ENCODE measurements around the gene DEPDC1. TPM values are rescaled to one million over a fixed set of nuclear protein-coding genes. Genes with fewer than 3 reads are reported as not detected.

The DEPDC1 gene
- total and polyA plus RNA-seq, 9 donors, result 0.11 to 0.59 (median 0.25) TPM; not detected in 2

- no peak for TF ChIP-seq EP300 (IDR thresholded peaks at IDR 0.05)
- TF ChIP-seq POLR2A (IDR thresholded peaks at IDR 0.05), result no peak
- no peak for TF ChIP-seq CTCF (IDR thresholded peaks at IDR 0.05)
- H3K27me3 ChIP-seq, result no peaks in the 10 kb centered on the region
- intact Hi-C loops (cut with DNase I), result no loop called here
- no peaks in the 10 kb centered on the region for H3K36me3 ChIP-seq
- H3K4me3 ChIP-seq, result no peak overlapping the region
- H3K9me3 ChIP-seq, result no peaks in the 10 kb centered on the region
- 83 to 95% (median 83%) methylated on average over 2 of the region's 2 CpGs for WGBS, 3 donors
- DNase-seq, result no peak
- H3K27ac ChIP-seq, result no peak overlapping the region
- no peaks in the 10 kb centered on the region for H3K4me1 ChIP-seq (ENCODE audit: insufficient read depth)
Observed at GRCh38 chr1:68454534-68454933, 42.3 kb downstream of the DEPDC1 start.

- Histone ChIP-seq H3K4me1 (ENCODE audit: insufficient read depth) (no peaks in the 10 kb centered on the region), H3K27me3 (no peaks in the 10 kb centered on the region), H3K27ac (no peak overlapping the region), H3K36me3 (no peaks in the 10 kb centered on the region), H3K9me3 (no peaks in the 10 kb centered on the region), H3K4me3 (no peak overlapping the region)
- 91 to 92% (median 92%) methylated on average over 8 of the region's 8 CpGs for WGBS, 3 donors
- intact Hi-C loops (cut with DNase I), result no loop called here
- no peak for TF ChIP-seq POLR2A (IDR thresholded peaks at IDR 0.05)
- TF ChIP-seq EP300 (IDR thresholded peaks at IDR 0.05), result no peak
- TF ChIP-seq CTCF (IDR thresholded peaks at IDR 0.05), result no peak
- DNase-seq, result no peak
Observed at GRCh38 chr1:68453060-68453670, 43.7 kb downstream of the DEPDC1 start.

- Histone ChIP-seq H3K27ac (no peak within 1 kb of the TSS), H3K4me3 (no peak within 1 kb of the TSS), H3K4me1 (ENCODE audit: insufficient read depth) (no peaks in the 10 kb centered on the region), H3K36me3 (no peaks in the 10 kb centered on the region), H3K9me3 (no peaks in the 10 kb centered on the region), H3K27me3 (no peaks in the 10 kb centered on the region)
- TF ChIP-seq EP300 (IDR thresholded peaks at IDR 0.05) (no peak), POLR2A (IDR thresholded peaks at IDR 0.05) (no peak), CTCF (IDR thresholded peaks at IDR 0.05) (no peak)
- DNase-seq, result no peak
- intact Hi-C loops (cut with DNase I), result no loop called here
- 3 to 16% (median 8%) methylated on average over 1 of the region's 1 CpG for WGBS, 3 donors
Observed at GRCh38 chr1:68449901-68450300, 47.0 kb downstream of the DEPDC1 start, which contains the start of gene RPE65. Gene RPE65, minus strand, starts transcription at chr1:68449954. Its CDS starts 49 bp downstream, at chr1:68449905.

- Histone ChIP-seq H3K36me3 (no peaks in the 10 kb centered on the region), H3K27me3 (no peaks in the 10 kb centered on the region), H3K9me3 (no peaks in the 10 kb centered on the region), H3K4me1 (ENCODE audit: insufficient read depth) (no peaks in the 10 kb centered on the region), H3K27ac (no peak overlapping the region), H3K4me3 (no peak overlapping the region)
- WGBS, 3 donors, result 81 to 87% (median 87%) methylated on average over 7 of the region's 7 CpGs
- DNase-seq, result no peak
- no peak for TF ChIP-seq EP300 (IDR thresholded peaks at IDR 0.05)
- TF ChIP-seq CTCF (IDR thresholded peaks at IDR 0.05), result no peak
- TF ChIP-seq POLR2A (IDR thresholded peaks at IDR 0.05), result no peak
- intact Hi-C loops (cut with DNase I), result no loop called here
Observed at GRCh38 chr1:68448365-68448764, 48.5 kb downstream of the DEPDC1 start.
